Measurements from ENCODE around the gene RBM14.
"Not testable (repeated sequence)": the region's sequence is repeated elsewhere in the genome, so short reads cannot be mapped to it uniquely, and the experiment has no call there.

Gene RBM14

DNA sequence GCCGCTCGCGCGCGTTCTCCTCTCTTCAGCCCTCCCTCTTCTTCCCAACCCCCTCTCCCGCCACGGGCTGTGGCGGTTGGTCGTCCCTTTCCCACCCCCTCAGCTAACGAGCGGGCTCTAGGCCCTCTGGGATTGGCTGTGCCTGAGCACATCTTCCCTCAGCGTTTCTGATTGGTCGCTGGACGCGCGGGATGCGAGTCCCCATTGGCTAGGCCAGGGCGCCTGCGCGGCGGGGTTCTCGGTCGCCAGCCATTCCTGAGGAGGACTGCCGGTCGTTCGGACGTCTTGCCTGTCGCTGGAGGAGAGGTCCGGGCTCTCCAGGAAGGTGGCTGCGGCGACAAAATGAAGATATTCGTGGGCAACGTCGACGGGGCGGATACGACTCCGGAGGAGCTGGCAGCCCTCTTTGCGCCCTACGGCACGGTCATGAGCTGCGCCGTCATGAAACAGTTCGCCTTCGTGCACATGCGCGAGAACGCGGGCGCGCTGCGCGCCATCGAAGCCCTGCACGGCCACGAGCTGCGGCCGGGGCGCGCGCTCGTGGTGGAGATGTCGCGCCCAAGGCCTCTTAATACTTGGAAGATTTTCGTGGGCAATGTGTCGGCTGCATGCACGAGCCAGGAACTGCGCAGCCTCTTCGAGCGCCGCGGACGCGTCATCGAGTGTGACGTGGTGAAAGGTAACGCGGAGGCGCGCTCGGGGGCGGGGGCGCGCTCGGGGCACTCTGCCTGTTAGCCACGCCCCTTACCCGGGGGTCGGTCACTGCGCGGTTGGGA, at the start of gene RBM14:
TSS of gene RBM14 (plus strand) at position 252 of the 776 bp plus-strand sequence. CDS start at position 343, 91 bp downstream.
- peak; percentile 99 for DNase-seq

DNA sequence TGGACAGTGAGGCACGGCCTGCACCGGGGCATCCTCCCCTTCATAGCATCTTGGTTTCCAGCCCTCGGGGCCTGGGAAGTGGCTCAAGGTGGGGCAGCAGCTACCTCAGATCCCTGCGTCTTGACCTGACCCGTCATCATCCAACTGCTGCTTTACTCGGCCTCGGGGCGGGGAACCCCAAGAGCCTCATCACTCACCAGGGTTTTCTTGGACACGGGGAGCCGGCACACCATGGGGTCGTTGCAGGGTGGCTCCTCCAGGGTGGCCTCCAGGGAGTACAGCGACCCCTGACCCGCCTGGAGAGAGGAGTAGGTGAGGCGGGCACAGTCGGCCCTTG, 48.7 kb upstream of the RBM14 start:
- no peak for DNase-seq

- DNase-seq: peak; percentile 85
Observed at GRCh38 chr11:66568124-66568916, 48.1 kb upstream of the RBM14 start, which contains the start of gene CTSF. Gene CTSF, minus strand, starts transcription at chr11:66568606. Its CDS starts 120 bp downstream, at chr11:66568486.

DNA sequence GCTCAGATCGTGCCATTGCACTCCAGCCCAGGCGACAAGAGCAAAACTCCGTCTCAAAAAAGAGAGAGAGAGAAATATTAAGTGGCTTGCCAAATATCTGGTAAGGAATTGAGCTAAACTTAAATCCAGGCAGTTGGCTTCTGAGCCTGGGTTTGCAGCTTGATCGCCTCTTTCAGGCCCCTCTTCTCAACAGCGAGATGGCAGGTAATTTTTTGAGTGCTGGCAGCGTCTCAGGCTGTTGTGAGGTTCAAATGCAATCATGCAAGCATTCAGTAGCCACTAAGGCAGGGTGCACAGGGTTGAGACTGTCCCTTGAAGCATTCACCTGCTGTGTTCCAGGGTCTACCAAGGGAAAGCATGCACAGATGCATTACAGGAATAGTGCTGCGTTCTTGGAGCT, 47.4 kb upstream of the RBM14 start:
- no peak for DNase-seq

GRCh38 chr11:66570079-66570849, 46.2 kb upstream of the RBM14 start:
- no peak for DNase-seq

DNA sequence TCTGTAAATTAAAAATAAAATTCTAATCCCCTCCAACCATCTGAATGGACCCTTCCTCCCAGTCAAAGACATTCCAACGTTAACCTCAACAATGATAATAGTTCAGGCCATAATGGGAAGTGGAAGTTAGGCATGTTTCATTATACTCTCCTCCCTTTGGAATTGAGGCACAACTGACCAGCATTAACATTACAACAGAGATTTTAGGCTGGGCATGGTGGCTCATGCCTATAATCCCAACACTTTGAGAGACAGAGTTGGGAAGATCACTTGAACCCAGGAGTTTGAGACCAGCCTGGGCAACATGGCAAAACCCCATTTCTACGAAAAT, 45.6 kb upstream of the RBM14 start:
- no peak for DNase-seq

GRCh38 chr11:66579017-66579606, 37.3 kb upstream of the RBM14 start:
- DNase-seq: peak; percentile 87

DNA sequence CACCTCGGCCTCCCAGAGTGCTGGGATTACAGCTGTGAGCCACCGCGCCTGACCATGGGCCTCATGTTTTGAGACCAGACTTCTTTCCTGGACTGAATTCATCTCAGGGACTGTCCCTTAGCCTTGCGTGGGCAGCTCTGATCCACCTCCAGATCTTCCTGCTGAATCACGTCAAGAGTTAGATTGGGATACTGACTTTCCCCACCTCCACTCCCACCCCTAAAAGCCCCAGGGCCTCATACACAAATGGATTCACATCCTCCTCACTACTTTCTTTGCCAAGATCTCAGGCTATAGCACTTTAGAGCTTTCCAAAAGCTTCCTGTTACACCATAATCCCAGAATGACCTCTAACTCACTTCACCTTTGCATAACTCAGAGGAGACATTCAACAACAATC, 35.6 kb upstream of the RBM14 start:
- no peak for DNase-seq

- DNase-seq: no peak
Observed at GRCh38 chr11:66581261-66581660, 35.2 kb upstream of the RBM14 start.

DNA sequence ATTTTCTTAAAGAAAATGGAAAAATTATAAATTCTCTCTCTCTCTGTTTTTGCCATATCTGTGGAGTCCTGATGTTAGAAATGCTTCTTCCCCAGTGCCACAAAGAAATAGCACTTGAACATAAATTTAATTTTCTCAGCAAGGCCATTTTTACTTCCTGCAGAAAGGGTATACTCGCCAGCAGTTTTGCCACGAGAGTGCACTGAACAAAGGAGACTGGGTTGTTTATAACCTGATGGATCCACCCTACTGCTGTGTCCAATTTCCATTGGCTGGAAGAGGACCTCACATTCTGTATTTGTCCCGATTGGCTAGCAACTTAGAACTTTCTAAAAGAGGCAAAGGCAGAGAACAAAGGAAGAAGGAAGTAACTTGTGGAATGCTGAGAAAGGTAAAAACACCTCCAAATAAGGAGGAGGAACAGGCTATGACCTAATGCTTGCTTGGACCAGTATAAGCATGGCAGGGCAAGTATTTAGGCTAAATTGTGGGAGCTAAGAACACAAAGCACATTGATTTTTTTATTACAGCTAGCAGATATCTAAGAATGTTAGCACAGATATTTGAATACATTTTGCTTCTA, 33.8 kb upstream of the RBM14 start:
- not testable (repeated sequence) for DNase-seq

DNA sequence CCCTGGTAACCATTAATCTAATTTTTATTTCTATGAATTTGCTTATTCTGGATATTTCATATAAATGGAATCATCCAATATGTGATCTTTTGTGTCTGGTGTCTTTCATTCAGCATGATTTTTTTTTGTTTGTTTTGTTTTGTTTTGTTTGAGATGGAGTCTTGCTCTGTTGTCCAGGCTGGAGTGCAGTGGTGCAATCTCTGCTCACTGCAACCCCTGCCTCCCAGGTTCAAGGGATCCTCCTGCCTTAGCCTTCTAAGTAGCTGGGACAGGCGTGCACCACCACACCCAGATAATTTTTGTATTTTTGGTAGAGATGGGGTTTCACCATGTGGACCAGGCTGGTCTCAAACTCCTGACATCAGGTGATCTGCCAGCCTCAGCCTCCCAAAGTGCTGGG, 31.0 kb upstream of the RBM14 start:
- DNase-seq: not testable (repeated sequence)

DNA sequence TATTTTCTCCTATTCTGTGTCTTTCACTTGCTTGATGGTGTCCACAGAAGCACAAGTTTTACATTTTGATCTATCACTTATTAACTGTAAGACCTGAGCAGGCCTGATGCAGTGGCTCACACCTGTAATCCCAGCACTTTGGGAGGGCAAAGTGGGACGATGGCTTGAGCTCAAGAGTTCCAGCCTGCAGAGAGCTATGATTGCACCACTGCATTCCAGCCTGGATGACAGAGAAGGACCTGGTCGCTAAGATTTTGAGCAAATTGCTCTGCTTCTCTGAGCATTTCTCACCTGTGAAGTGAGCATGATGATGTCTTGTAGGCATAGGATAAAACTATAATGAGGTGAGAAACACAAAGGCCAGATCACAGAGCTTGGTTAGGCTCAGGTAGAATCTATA, 30.3 kb upstream of the RBM14 start:
- DNase-seq: no peak

GRCh38 chr11:66589315-66589714, 27.1 kb upstream of the RBM14 start:
- not testable (repeated sequence) for DNase-seq

DNA sequence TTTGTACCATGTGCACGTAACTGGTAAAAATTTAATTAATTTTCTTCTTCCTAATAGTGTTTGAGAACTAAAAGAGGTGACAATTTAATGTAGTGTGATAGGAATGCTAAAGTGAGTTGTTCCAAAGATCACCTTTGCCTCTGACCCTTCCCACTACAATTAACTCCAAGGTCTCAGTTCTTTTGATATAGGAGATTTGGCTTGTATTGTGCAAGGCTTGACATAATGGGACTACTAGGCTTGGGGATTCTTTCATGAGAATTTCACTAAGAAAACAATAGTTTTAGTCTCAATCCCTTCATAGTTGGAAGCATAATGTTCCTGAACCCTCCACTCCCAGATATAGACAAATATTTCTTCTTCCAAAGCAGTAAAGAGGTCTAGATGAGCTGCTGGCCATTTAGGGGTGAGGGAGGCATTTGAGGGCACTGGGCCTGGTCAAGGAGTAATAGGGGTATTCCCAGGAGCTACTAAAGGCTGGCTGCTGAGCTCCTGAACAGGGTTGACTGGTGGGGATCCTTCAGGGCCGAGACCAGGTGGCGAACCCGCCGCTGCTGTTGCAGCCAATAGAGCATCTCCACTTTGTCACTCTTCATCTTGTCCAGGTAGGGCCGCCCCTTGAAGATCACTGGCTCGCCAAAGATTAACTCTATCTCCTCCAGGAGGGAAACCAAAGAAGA, 26.3 kb upstream of the RBM14 start:
- no peak for DNase-seq

GRCh38 chr11:66591175-66591574, 25.3 kb upstream of the RBM14 start:
- DNase-seq: no peak

GRCh38 chr11:66592457-66593302, 23.8 kb upstream of the RBM14 start, which contains the start of the genes CCDC87 and CCS:
Gene CCDC87, minus strand, starts transcription at chr11:66593063. Its CDS starts 48 bp downstream, at chr11:66593015.
Gene CCS, plus strand, starts transcription at chr11:66593185. Its CDS starts 77 bp downstream, at chr11:66593262.
- DNase-seq: peak; percentile 98

DNA sequence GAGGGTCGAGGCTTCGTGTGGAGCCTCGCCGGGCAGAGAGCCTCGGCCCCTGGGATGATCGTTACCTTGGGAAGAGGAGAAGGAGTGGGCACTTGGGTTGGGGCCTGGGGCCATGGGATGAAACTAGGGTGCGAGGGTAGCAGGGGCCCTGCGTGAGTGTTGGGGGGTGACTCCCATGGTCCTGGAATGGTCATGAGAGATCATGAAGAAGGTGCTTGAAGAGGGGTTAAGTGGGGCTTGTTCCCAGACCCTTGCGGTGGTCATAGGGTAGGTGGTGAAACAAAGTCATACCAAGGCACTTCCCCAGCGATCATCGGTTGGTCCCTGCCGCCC, 23.2 kb upstream of the RBM14 start:
- no peak for DNase-seq

GRCh38 chr11:66593650-66594049, 22.8 kb upstream of the RBM14 start:
- no peak for DNase-seq

DNA sequence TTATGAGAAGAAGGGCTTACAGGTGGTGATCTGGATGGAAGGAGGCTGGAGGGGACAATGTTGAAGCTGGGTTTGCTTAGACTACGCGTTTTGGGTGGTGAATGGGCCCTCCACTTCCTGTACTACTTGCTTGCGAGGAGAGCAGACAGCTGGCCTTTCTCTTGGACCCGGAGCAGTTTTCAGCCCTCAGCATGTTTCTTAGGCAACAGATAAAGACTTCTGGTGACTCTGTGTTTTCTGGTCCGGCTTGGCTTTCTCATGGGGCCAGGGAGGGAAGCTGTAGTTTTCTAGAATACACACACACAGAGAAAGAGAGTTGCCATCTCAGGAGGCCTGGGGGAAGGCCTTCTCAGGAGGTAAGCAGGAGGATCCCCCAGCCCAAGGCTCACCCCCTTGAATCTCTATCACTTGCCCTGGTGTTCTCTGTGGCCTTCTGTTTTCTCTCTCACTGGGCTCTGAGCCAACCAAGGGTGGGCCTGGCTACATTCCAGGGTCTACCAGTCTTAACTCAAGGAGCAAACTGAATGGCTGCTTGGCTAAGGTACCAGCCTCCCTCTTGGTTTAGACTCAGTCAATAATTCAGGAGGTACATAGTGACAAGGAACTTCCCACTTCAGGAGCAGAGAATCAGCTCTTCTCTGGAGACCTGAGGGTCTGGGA, 21.1 kb upstream of the RBM14 start:
- DNase-seq: no peak

- no peak for DNase-seq
Observed at GRCh38 chr11:66598993-66599392, 17.4 kb upstream of the RBM14 start.

GRCh38 chr11:66600219-66600618, 16.2 kb upstream of the RBM14 start:
- no peak for DNase-seq
